Upper lobe of right lung (tissue), 1 donor: ENCODE measurements around the gene OCIAD1. TPM values are rescaled to one million over a fixed set of nuclear protein-coding genes. Genes with fewer than 3 reads are reported as not detected.

ENCODE experiments used
- ATAC-seq: fragments of 200-7000 bp; cut with Tn5 transposase; one replicate; pipeline ENCODE4 v1.9.1; 2020; ENCODE audit warnings: mild to moderate bottlenecking, moderate library complexity
- DNase-seq: peaks from one replicate; pipeline ENCODE4 v3.0.0-alpha.2; 2020
- H3K27ac ChIP-seq: fragments of 200-600 bp; one replicate; pipeline ENCODE4 v1.8.0; 2022
- H3K27me3 ChIP-seq: fragments of 200-600 bp; one replicate; pipeline ENCODE4 v1.8.0; 2022; ENCODE audit warnings: mild to moderate bottlenecking
- H3K36me3 ChIP-seq: fragments of 200-600 bp; one replicate; pipeline ENCODE4 v1.8.0; 2022
- H3K4me1 ChIP-seq: fragments of 200-600 bp; one replicate; pipeline ENCODE4 v1.8.0; 2022
- H3K4me3 ChIP-seq: fragments of 200-600 bp; one replicate; pipeline ENCODE4 v1.8.0; 2022; ENCODE audit warnings: mild to moderate bottlenecking
- H3K9me3 ChIP-seq: fragments of 200-600 bp; one replicate; pipeline ENCODE4 v1.8.0; 2022
- intact Hi-C: fragments of 100-400 bp; cut with DNase I; formaldehyde crosslinking; loops from one replicate; pipeline ENCODE4 v1.11.0; 2022
- total RNA-seq: library from RNA; stranded (reverse); fragmentation: NEBNext Ultra II Directional; extraction: Animal tissue kit (Norgen Biotek cat#: 25700); gene quantifications from one replicate; pipeline ENCODE4 v1.2.1, GENCODE V29; 2021
- TF ChIP-seq, protein P1 (sequence below): fragments of 200-600 bp; IDR thresholded peaks from one replicate; pipeline ENCODE4 v1.8.0; 2022; ENCODE audit warnings: antibody characterized with exemption
- donor health status: DM: no; HTN: yes; CAD: no; lungs with severe emphysema.

OCIAD1 gene
- total RNA-seq, 1 donor from 2014 or later = 101 TPM

DNA sequence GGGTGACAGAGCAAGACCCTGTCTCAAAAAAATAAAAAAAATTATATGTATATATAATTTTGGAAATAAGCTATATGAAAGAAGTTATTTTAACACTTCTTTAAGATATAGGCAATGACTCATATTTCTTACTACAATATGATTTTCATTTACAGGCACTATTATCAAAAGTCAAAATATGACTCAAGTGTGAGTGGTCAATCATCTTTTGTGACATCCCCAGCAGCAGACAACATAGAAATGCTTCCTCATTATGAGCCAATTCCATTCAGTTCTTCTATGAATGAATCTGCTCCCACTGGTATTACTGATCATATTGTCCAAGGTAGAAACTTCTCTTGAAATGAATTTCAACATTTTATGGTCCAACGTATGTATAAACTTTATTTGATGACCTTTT lies 20.8 kb downstream of the OCIAD1 start:
- H3K36me3 ChIP-seq = peaks cover 84% of the 10 kb centered on the region
- ATAC-seq = no peak
- intact Hi-C loops = no loop called here

DNA sequence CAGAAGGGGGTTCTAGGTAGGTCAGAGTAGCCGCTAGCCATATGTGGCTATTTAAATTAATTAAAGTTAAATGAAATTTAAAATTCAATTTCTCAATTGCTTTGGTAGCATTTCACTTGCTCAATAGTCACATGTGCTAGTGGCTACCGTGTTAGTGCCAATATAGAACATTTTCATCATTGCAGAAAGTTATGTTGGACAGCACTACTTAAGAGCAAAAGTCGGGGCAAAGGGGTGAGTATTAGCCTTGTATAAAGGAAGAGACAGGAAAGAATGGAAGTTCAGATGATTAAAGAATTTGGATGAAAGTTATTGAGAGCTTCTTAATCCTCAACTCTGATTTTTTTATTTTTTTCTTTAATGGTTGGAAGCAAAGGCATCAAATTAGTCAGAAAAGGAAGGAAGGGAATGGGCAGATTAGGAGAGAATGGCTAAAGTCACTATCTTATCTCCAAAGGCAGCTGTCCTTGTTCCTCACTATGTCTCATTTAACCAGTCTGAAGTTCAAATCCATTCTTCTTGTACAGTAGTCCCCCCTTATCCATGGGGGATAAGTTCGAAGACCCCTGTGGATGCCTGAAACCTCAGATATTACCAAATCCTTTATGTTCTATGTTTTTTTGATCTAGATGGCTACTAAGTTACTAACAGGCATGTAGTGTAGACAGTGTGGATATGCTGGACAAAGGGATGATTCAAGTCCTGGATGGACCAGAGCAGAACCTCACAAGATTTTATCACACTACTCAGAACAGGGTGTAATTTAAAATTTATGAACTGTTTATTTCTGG lies 22.9 kb downstream of the OCIAD1 start:
- Histone ChIP-seq H3K4me3 (no peak overlapping the region), H3K27ac (no peak overlapping the region), H3K27me3 (no peaks in the 10 kb centered on the region), H3K4me1 (no peaks in the 10 kb centered on the region), H3K36me3 (peaks cover 91% of the 10 kb centered on the region), H3K9me3 (no peaks in the 10 kb centered on the region)
- ATAC-seq (no peak), DNase-seq (no peak)
- TF ChIP-seq, protein P1, sequence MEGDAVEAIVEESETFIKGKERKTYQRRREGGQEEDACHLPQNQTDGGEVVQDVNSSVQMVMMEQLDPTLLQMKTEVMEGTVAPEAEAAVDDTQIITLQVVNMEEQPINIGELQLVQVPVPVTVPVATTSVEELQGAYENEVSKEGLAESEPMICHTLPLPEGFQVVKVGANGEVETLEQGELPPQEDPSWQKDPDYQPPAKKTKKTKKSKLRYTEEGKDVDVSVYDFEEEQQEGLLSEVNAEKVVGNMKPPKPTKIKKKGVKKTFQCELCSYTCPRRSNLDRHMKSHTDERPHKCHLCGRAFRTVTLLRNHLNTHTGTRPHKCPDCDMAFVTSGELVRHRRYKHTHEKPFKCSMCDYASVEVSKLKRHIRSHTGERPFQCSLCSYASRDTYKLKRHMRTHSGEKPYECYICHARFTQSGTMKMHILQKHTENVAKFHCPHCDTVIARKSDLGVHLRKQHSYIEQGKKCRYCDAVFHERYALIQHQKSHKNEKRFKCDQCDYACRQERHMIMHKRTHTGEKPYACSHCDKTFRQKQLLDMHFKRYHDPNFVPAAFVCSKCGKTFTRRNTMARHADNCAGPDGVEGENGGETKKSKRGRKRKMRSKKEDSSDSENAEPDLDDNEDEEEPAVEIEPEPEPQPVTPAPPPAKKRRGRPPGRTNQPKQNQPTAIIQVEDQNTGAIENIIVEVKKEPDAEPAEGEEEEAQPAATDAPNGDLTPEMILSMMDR = no peak
- intact Hi-C loops = no loop called here

More for the DNA sequence above, 20.8 kb downstream of the OCIAD1 start:
- no peak overlapping the region for H3K4me3 ChIP-seq
- no peak overlapping the region for H3K27ac ChIP-seq
- TF ChIP-seq, protein P1 = no peak
- no peaks in the 10 kb centered on the region for H3K27me3 ChIP-seq
- no peaks in the 10 kb centered on the region for H3K9me3 ChIP-seq
- H3K4me1 ChIP-seq = no peaks in the 10 kb centered on the region
- no peak for DNase-seq

DNA sequence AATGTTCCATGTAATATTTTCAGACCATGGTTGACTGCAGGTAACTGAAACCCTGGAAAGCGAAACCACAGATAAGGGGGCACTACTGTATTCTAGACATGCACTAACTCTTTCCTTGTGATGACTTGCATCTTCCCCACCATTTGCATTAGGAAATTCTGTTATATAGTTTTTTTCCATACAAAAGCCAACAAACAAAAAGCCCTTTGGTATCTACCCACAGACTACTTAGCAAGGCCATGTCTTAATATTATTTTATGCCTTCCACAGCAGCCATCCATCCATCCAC lies 23.5 kb downstream of the OCIAD1 start:
- TF ChIP-seq, protein P1 = no peak
- no peak for ATAC-seq
- H3K27me3 ChIP-seq = no peaks in the 10 kb centered on the region
- DNase-seq = no peak
- peaks cover 91% of the 10 kb centered on the region for H3K36me3 ChIP-seq
- no peak overlapping the region for H3K27ac ChIP-seq
- H3K4me1 ChIP-seq = no peaks in the 10 kb centered on the region
- H3K9me3 ChIP-seq = no peaks in the 10 kb centered on the region
- H3K4me3 ChIP-seq = no peak overlapping the region
- intact Hi-C loops = no loop called here

DNA sequence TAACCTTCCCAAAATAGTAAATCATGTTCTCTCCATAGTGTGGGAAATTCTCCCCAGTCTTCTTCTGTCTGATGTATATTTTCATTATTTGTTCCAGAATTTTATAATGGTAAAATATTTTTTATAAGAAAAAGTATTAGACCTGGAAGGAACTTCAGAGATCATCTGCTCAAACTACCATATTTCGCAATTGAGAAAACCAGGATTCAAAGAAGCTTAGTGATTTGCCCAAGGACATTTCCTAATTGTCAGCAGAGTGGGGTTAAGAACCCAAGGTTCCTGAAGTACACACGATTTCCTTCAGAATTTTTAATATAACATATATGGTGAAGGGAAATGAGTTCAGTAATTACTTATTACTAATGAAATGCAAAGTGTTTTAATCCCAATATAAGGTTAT lies 24.1 kb downstream of the OCIAD1 start:
- Histone ChIP-seq H3K27me3 (no peaks in the 10 kb centered on the region), H3K27ac (no peak overlapping the region), H3K4me1 (no peaks in the 10 kb centered on the region), H3K9me3 (no peaks in the 10 kb centered on the region), H3K4me3 (no peak overlapping the region), H3K36me3 (peaks cover 91% of the 10 kb centered on the region)
- ATAC-seq = no peak
- intact Hi-C loops = no loop called here
- TF ChIP-seq, protein P1 = no peak
- DNase-seq = no peak

DNA sequence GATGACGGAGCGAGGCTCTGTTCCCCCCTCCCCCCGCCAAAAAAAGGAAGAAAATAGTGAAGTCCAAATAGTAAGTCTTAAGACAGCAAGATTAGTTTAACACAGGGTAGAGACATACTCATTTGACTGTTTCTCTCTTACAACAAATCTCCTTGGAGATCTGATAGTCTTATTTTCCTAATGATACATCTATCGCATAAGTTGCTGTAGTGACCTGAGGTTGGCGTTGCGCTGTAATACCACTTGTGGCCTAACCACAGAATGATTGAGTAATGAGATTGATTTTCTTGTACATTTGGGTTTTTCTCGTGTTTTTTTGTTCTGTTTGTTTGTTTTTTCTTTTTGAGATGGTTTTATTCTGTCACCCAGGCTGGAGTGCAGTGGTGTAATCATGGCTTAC lies 27.2 kb downstream of the OCIAD1 start:
- Histone ChIP-seq H3K27ac (no peak overlapping the region), H3K4me3 (no peak overlapping the region), H3K9me3 (no peaks in the 10 kb centered on the region), H3K4me1 (no peaks in the 10 kb centered on the region), H3K27me3 (no peaks in the 10 kb centered on the region), H3K36me3 (peaks cover 78% of the 10 kb centered on the region)
- no peak for DNase-seq
- TF ChIP-seq, protein P1 = no peak
- no peak for ATAC-seq
- intact Hi-C loops = no loop called here

DNA sequence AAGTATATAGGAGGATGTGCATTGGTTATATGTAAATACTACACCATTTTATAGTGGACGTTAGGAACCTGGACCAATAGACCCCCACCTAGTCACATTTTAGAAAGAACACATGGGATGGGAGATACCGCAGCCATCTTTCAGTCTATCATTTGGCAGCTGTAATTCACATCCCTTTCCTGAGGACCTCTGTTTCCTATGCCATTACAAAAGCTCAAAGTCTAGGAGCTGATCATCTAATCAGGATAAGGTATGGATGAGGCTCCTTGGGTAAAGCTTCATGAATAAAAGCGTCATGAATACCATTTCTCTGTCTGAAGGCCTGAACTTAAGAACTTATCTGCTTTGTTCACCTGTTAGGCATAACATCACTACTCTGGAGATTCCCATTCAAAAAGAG lies 31.1 kb downstream of the OCIAD1 start:
- Histone ChIP-seq H3K27ac (no peak overlapping the region), H3K36me3 (peaks cover 48% of the 10 kb centered on the region), H3K27me3 (no peaks in the 10 kb centered on the region), H3K9me3 (peaks cover 4% of the 10 kb centered on the region), H3K4me3 (no peak overlapping the region), H3K4me1 (no peaks in the 10 kb centered on the region)
- intact Hi-C loops = no loop called here
- ATAC-seq (no peak), DNase-seq (no peak)
- TF ChIP-seq, protein P1 = no peak
